Upper lobe of left lung (tissue), 4 donors: ENCODE results near the gene SERTAD3.

Experiments used
- POLR2AphosphoS5 ChIP-seq, 2 donors: sonication (generic); formaldehyde crosslinking; IDR thresholded peaks; one replicate each; pipeline ENCODE4 v1.5.1; 2017; ENCODE audit warnings: antibody characterized with exemption in 2 of 2
- TF ChIP-seq, protein P1 (sequence below), 6 experiments: fragments of 450-650 bp in 4 of 6; fragments of 200-600 bp in 2 of 6; sonication (generic) in 2 of 6; IDR thresholded peaks; one replicate each; pipeline ENCODE4 v1.5.1; 2016 to 2019; ENCODE audit warnings: antibody characterized with exemption in 6 of 6

DNA sequence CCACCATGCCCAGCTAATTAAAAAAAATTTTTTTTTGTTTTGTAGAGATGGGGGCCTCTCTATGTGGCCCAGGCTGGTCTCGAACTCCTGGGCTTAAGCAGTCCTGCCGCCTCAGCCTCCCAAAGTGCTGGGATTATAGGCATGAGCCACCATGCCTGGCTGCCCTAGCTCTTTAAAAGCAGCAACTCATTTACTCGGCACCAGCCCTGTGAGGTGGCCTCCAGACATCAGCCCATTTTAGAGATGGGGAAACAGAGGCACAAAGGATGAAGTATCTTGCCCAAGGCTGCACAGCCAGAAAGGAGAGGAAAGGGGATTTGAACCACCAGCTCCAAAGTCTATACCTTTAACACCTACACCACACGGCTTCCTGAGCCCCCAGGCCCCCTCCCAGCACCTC is 31.3 kb downstream of the SERTAD3 start:
- TF ChIP-seq, protein P1, sequence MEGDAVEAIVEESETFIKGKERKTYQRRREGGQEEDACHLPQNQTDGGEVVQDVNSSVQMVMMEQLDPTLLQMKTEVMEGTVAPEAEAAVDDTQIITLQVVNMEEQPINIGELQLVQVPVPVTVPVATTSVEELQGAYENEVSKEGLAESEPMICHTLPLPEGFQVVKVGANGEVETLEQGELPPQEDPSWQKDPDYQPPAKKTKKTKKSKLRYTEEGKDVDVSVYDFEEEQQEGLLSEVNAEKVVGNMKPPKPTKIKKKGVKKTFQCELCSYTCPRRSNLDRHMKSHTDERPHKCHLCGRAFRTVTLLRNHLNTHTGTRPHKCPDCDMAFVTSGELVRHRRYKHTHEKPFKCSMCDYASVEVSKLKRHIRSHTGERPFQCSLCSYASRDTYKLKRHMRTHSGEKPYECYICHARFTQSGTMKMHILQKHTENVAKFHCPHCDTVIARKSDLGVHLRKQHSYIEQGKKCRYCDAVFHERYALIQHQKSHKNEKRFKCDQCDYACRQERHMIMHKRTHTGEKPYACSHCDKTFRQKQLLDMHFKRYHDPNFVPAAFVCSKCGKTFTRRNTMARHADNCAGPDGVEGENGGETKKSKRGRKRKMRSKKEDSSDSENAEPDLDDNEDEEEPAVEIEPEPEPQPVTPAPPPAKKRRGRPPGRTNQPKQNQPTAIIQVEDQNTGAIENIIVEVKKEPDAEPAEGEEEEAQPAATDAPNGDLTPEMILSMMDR (IDR thresholded peaks at IDR 0.05), result no peak
- TF ChIP-seq POLR2AphosphoS5 (IDR thresholded peaks at IDR 0.05), result no peak
